Body of pancreas (tissue), 4 donors: ENCODE results near the gene RWDD1. TPM values are rescaled to one million over a fixed set of nuclear protein-coding genes. Genes with fewer than 3 reads are reported as not detected.

Experiments
- ATAC-seq: fragments of 150-250 bp; one replicate; pipeline ENCODE4 v1.9.1; 2016
- DNase-seq, 4 donors: peaks; one replicate each; pipeline ENCODE4 v3.0.0-alpha.2; 2019
- H3K27ac ChIP-seq, 4 donors: fragments of 200-600 bp; sonication (generic); 1 replicate in 3 of 4; 2 replicates in 1 of 4; pipeline versions ENCODE4 v1.5.1 to v1.6.1; 2016 to 2019; ENCODE audit warnings: mild to moderate bottlenecking in 1 of 4, mixed read lengths in 1 of 4, moderate library complexity in 1 of 4
- H3K27me3 ChIP-seq, 2 donors: fragments of 200-600 bp; sonication (generic); one replicate each; pipeline ENCODE4 v1.6.0; 2016; ENCODE audit warnings: mild to moderate bottlenecking in 1 of 2
- H3K36me3 ChIP-seq, 2 donors: fragments of 200-600 bp; sonication (generic); replicated peaks in 1 of 2; 2 replicates each; pipeline ENCODE4 v1.5.1; 2016; ENCODE audit warnings: low read depth in 2 of 2; ENCODE audit not compliant: insufficient read depth in 1 of 2
- H3K4me1 ChIP-seq: fragments of 200-600 bp; sonication (generic); one replicate; pipeline ENCODE4 v1.6.0; 2016
- H3K4me3 ChIP-seq, 2 donors: fragments of 200-600 bp; sonication (generic); 1 replicate in 1 of 2; 2 replicates in 1 of 2; pipeline ENCODE4 v1.5.1; 2016 to 2019
- H3K9me3 ChIP-seq, 3 donors: fragments of 200-600 bp; sonication (generic); 1 replicate in 2 of 3; 2 replicates in 1 of 3; pipeline ENCODE4 v1.5.1; 2016
- CTCF ChIP-seq, 7 experiments: fragments of 450-650 bp in 4 of 7; fragments of 200-600 bp in 3 of 7; sonication (generic) in 3 of 7; IDR thresholded peaks; one replicate each; pipeline ENCODE4 v1.5.1; 2016 to 2019; ENCODE audit warnings: antibody characterized with exemption in 7 of 7
- POLR2A ChIP-seq, 3 donors: fragments of 450-650 bp; IDR thresholded peaks; one replicate each; pipeline ENCODE4 v1.6.1; 2016; ENCODE audit warnings: antibody characterized with exemption in 3 of 3, mild to moderate bottlenecking in 2 of 3
- WGBS, 2 donors: methylation state at CpG; one replicate each; pipeline ENCODE4 v1.1.5; 2017; 5-methylcytosine and 5-hydroxymethylcytosine counted together
- intact Hi-C: fragments of 100-400 bp; cut with DNase I; formaldehyde crosslinking; loops from one replicate; pipeline ENCODE4 v1.15.1; 2023
- total RNA-seq, 2 donors: library from RNA; depleted of rRNA; stranded (reverse); fragments of >200 nt; gene quantifications; one replicate each; pipeline ENCODE4 v1.1.0, GENCODE V29; 2016

RWDD1 gene
- total RNA-seq, 2 donors from 2014 or later = 21.4 to 28.0 TPM

GRCh38 chr6:116545651-116546050 is 25.7 kb upstream of the RWDD1 start, which contains the start of gene TRAPPC3L:
Gene TRAPPC3L, minus strand, starts transcription at chr6:116545684. Its CDS starts 170 bp downstream, at chr6:116545514.
- no peak within 1 kb of the TSS for H3K4me3 ChIP-seq
- WGBS, 2 donors = 50 to 54% methylated on average over 4 of the region's 4 CpGs
- H3K27ac ChIP-seq = no peak within 1 kb of the TSS
- H3K9me3 ChIP-seq = no peaks in the 10 kb centered on the region
- intact Hi-C loops = no loop called here
- TF ChIP-seq CTCF (IDR thresholded peaks at IDR 0.05) (no peak), POLR2A (IDR thresholded peaks at IDR 0.05) (no peak)
- H3K36me3 ChIP-seq = no peaks in the 10 kb centered on the region
- no peaks in the 10 kb centered on the region for H3K27me3 ChIP-seq
- no peak for DNase-seq
- no peak for ATAC-seq
- no peaks in the 10 kb centered on the region for H3K4me1 ChIP-seq

- Histone ChIP-seq H3K9me3 (no peaks in the 10 kb centered on the region), H3K4me1 (no peaks in the 10 kb centered on the region), H3K27me3 (no peaks in the 10 kb centered on the region), H3K4me3 (no peak overlapping the region), H3K27ac (no peak overlapping the region), H3K36me3 (no peaks in the 10 kb centered on the region)
- intact Hi-C loops = no loop called here
- TF ChIP-seq CTCF (IDR thresholded peaks at IDR 0.05) = no peak
- TF ChIP-seq POLR2A (IDR thresholded peaks at IDR 0.05) = no peak
- no peak for DNase-seq
- no peak for ATAC-seq
- 78 to 83% methylated on average over 6 of the region's 6 CpGs for WGBS, 2 donors
Measured at GRCh38 chr6:116547358-116547757, 23.9 kb upstream of the RWDD1 start.

GRCh38 chr6:116550796-116551195 is 20.5 kb upstream of the RWDD1 start:
- WGBS, 2 donors = 15 to 29% methylated on average over 4 of the region's 4 CpGs

GRCh38 chr6:116553451-116553850 is 17.9 kb upstream of the RWDD1 start, which contains the start of gene CALHM4:
Gene CALHM4, plus strand, starts transcription at chr6:116553751. Its CDS starts 43 bp downstream, at chr6:116553794.
- Histone ChIP-seq H3K4me3 (no peak within 1 kb of the TSS), H3K9me3 (no peaks in the 10 kb centered on the region), H3K27ac (no peak within 1 kb of the TSS), H3K36me3 (no peaks in the 10 kb centered on the region), H3K4me1 (no peaks in the 10 kb centered on the region), H3K27me3 (no peaks in the 10 kb centered on the region)
- DNase-seq (no peak), ATAC-seq (no peak)
- intact Hi-C loops = no loop called here
- TF ChIP-seq POLR2A (IDR thresholded peaks at IDR 0.05) (no peak), CTCF (IDR thresholded peaks at IDR 0.05) (no peak)

More at GRCh38 chr6:116550796-116551195, 20.5 kb upstream of the RWDD1 start:
- no peak for TF ChIP-seq POLR2A (IDR thresholded peaks at IDR 0.05)
- TF ChIP-seq CTCF (IDR thresholded peaks at IDR 0.05) = no peak
- ATAC-seq = no peak
- Histone ChIP-seq H3K4me1 (no peaks in the 10 kb centered on the region), H3K9me3 (no peaks in the 10 kb centered on the region), H3K36me3 (no peaks in the 10 kb centered on the region), H3K4me3 (no peak overlapping the region), H3K27ac (no peak overlapping the region), H3K27me3 (no peaks in the 10 kb centered on the region)
- DNase-seq = no peak
- intact Hi-C loops = no loop called here

- Histone ChIP-seq H3K27me3 (no peaks in the 10 kb centered on the region), H3K4me3 (no peak overlapping the region), H3K36me3 (no peaks in the 10 kb centered on the region), H3K4me1 (no peaks in the 10 kb centered on the region), H3K27ac (no peak overlapping the region), H3K9me3 (no peaks in the 10 kb centered on the region)
- DNase-seq (no peak), ATAC-seq (no peak)
- WGBS, 2 donors = 82 to 90% methylated on average over 1 of the region's 1 CpG
- intact Hi-C loops = no loop called here
- TF ChIP-seq CTCF (IDR thresholded peaks at IDR 0.05) (no peak), POLR2A (IDR thresholded peaks at IDR 0.05) (no peak)
Measured at GRCh38 chr6:116556065-116556464, 15.2 kb upstream of the RWDD1 start.
